GM13976 (cell line): ENCODE measurements around the gene PARD3.

Source experiments
- DNase-seq: peaks from one replicate; pipeline ENCODE4 v3.0.0; 2012; ENCODE audit warnings: low spot score
- CTCF ChIP-seq: IDR thresholded peaks from 2 replicates; pipeline ENCODE4 v1.5.1; 2012; ENCODE audit warnings: borderline replicate concordance, mild to moderate bottlenecking; ENCODE audit not compliant: insufficient read depth; ENCODE audit errors: extremely low read depth, missing control alignments, control extremely low read depth
- in situ Hi-C: fragments of 300-500 bp; cut with MboI; formaldehyde crosslinking; loops from one replicate; pipeline ENCODE4 v1.12.0; 2022; ENCODE audit warnings: low sequenced_read_pairs, mixed read lengths, inconsistent platforms; ENCODE audit not compliant: unreplicated experiment

PARD3 gene

DNA sequence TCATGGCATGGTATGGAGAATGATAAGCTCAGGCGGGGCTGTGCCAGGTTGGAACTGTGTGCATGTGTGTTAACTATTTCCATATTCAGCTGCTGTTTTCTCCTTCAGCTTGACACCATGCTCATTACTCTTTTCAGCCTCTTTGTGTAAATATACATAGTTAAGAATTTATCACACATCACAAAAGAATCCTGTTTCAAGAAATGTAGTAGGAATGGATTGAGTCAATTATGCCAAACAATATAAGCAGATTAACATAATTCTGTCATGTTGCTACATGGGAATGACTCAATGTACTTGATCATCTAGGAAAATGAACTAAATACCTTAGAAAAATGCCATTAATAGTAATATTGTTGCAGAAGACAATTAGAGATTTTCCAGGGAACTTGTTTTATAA is 687.4 kb downstream of the PARD3 start:
- DNase-seq: no peak
- in situ Hi-C loops: no loop called here

GRCh38 chr10:34126371-34127151 is 688.5 kb downstream of the PARD3 start:
- TF ChIP-seq CTCF: no peak

More for the DNA sequence above, 687.4 kb downstream of the PARD3 start:
- TF ChIP-seq CTCF: no peak

DNA sequence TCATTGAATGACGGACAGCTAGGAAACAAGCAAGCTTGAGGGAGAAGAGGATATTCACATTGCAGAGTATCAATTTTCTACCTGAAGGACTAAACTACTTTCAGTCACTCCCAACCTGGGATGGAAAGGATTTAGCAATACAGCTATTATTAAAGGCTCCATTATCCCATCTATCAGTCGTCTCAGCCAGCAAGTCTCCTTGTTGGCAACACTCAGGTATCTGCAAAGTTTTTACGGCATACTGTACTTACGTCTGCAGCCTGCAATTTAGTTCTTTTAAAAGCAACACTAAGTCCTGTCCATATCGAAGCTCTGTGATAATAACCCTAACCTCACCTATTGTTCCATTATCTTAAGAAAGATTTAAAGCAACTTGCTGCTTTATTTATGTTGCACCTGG is 689.4 kb downstream of the PARD3 start:
- no peak for TF ChIP-seq CTCF
- DNase-seq: no peak
- in situ Hi-C loops: no loop called here

More at GRCh38 chr10:34126371-34127151, 688.5 kb downstream of the PARD3 start:
- DNase-seq: no peak
- in situ Hi-C loops: no loop called here

DNA sequence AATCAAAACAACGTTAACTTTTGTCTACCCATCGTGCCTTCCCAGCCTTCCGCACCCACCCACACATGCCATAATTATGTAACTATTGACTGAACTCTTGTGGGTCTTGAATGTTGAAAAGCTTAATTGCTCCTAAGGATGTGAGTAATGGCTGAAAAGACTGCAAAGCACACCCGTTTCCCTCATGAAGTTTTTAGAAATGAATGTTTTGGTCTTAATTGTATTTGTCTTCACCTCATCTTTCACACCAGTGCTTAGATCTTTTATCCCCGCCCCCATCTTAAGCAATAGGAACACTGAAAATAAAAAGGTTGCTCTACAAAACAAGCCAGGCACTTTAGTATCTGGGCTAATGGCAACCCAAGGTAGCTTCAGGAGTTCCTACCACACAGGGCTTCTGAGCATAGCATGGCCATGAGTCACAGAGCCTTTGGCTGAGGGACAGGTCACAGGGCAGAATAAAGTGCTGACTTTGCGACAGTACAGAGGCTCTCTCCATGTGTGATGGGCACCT is 690.5 kb downstream of the PARD3 start:
- no peak for DNase-seq
- in situ Hi-C loops: no loop called here
- TF ChIP-seq CTCF: no peak

GRCh38 chr10:34121781-34122622 is 693.1 kb downstream of the PARD3 start:
- in situ Hi-C loops: no loop called here
- no peak for TF ChIP-seq CTCF
- no peak for DNase-seq

DNA sequence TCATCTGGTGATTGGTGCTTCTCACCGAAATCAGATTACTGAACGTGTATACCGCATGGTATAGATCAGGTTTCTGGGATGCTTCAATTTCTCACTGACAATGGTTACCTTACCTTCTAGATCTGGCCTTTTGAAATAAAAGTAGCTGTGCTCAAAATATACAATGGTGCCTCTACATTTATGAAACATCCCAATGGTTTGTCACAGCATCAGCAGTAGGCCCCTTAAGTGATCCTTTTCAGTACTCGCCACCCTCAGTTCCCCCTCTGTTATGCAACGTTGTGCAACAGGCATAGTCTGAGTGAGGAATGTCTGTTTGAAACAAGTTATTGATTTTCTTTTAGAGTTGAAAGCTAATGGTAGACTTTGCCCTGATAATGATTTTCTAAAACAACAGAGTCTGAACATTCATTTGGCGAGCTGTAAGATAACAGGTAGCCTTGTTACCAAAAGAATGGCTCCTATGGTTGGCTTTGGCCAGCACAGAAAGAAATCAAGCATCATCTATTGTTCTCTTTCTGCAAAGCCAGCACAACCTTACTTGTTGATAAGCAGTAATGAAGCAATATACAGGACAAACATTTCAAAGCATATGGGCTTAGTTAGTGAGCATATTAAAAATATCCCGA is 693.9 kb downstream of the PARD3 start:
- in situ Hi-C loops: no loop called here
- no peak for DNase-seq
- no peak for TF ChIP-seq CTCF
